ENCODE results near the gene SIL1. TPM values are rescaled to one million over a fixed set of nuclear protein-coding genes. Genes with fewer than 3 reads are reported as not detected.

SIL1 gene
- total RNA-seq, 4 donors from 2014 or later = 28.6 to 48.1 (median 36.5) TPM

DNA sequence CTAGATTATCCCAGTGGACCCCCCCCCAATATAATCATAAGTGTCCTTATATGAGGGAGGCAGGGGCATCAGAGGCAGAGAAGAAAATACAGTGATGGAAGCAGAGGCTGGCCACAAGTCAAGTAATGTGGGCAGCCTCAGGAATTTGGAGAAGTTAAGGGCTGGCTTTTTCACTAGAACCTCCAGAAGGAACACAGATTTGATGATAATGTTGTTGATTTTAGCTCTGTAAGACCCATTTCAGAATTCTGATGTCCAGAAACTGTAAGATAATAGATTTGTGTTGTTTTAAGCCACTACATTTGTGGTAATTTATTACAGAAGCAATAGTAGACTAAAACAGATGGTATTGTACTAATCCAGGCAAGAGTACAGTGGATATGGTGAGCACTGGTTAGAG lies 286.7 kb downstream of the SIL1 start:
- Histone ChIP-seq H3K4me3 (no peak overlapping the region), H3K4me1 (no peaks in the 10 kb centered on the region), H3K9me3 (no peaks in the 10 kb centered on the region), H3K36me3 (peaks cover 0 to 76% of the 10 kb centered on the region in 2 donors), H3K27me3 (no peaks in the 10 kb centered on the region), H3K27ac (no peak overlapping the region)
- TF ChIP-seq EP300 (IDR thresholded peaks at IDR 0.05) (no peak), POLR2AphosphoS5 (IDR thresholded peaks at IDR 0.05) (no peak), POLR2A (IDR thresholded peaks at IDR 0.05) (no peak), CTCF (IDR thresholded peaks at IDR 0.05) (no peak)
- no peak for ATAC-seq

GRCh38 chr5:138910546-138911185 lies 287.5 kb downstream of the SIL1 start:
- WGBS, 2 donors (ENCODE audit: low coverage in 1 of 2) = 81 to 88% methylated on average over 3 to 7 of the region's 7 CpGs
- no peaks in the 10 kb centered on the region for H3K4me1 ChIP-seq
- no peak for ATAC-seq
- H3K9me3 ChIP-seq = no peaks in the 10 kb centered on the region
- no peak overlapping the region for H3K27ac ChIP-seq
- H3K36me3 ChIP-seq = peaks cover 0 to 82% of the 10 kb centered on the region in 2 donors
- no peak overlapping the region for H3K4me3 ChIP-seq
- TF ChIP-seq POLR2A (IDR thresholded peaks at IDR 0.05) = no peak
- no peak for TF ChIP-seq CTCF (IDR thresholded peaks at IDR 0.05)
- TF ChIP-seq EP300 (IDR thresholded peaks at IDR 0.05) = no peak
- TF ChIP-seq POLR2AphosphoS5 (IDR thresholded peaks at IDR 0.05) = no peak
- H3K27me3 ChIP-seq = no peaks in the 10 kb centered on the region

- H3K27me3 ChIP-seq = no peaks in the 10 kb centered on the region
- peaks cover 0 to 82% of the 10 kb centered on the region in 2 donors for H3K36me3 ChIP-seq
- no peak overlapping the region for H3K4me3 ChIP-seq
- ATAC-seq = no peak
- H3K27ac ChIP-seq = no peak overlapping the region
- TF ChIP-seq EP300 (IDR thresholded peaks at IDR 0.05) = no peak
- no peak for TF ChIP-seq POLR2A (IDR thresholded peaks at IDR 0.05)
- no peak for TF ChIP-seq CTCF (IDR thresholded peaks at IDR 0.05)
- TF ChIP-seq POLR2AphosphoS5 (IDR thresholded peaks at IDR 0.05) = no peak
- H3K9me3 ChIP-seq = no peaks in the 10 kb centered on the region
- H3K4me1 ChIP-seq = no peaks in the 10 kb centered on the region
- WGBS, 2 donors (ENCODE audit: low coverage in 1 of 2) = 84 to 100% methylated on average over 1 to 2 of the region's 2 CpGs
Observed at GRCh38 chr5:138909734-138910133, 288.4 kb downstream of the SIL1 start.

DNA sequence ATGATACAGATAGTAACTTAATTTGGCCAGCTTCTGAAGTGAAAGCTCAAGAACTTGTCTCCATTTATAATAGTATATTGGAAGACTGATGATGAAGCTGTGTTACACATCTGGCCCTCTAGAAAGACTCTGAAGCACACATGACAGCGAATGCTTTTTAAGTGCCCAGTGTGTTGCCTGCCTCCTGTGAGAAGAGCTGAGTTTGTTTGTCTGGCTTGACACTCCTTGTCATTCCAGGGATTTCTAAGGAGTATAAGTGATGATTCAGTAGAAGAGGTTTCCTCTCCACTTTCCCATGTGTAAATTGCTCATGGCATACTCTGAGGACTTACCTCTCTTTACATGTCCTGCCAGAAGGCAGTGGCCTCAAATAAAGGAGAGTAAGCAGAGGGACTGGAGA lies 292.6 kb downstream of the SIL1 start:
- ATAC-seq = no peak
- WGBS, 2 donors (ENCODE audit: low coverage in 1 of 2) = 100% methylated on average over 1 of the region's 1 CpG; no CpG with 5 or more reads in 1 of the 2 donors

More for the DNA sequence above, 292.6 kb downstream of the SIL1 start:
- Histone ChIP-seq H3K27me3 (no peaks in the 10 kb centered on the region), H3K36me3 (peaks cover 0 to 77% of the 10 kb centered on the region in 2 donors), H3K4me3 (no peak overlapping the region), H3K9me3 (no peaks in the 10 kb centered on the region), H3K4me1 (peaks cover 0 to 14% (median 0%) of the 10 kb centered on the region in 3 donors), H3K27ac (no peak overlapping the region)
- TF ChIP-seq POLR2AphosphoS5 (IDR thresholded peaks at IDR 0.05) (no peak), CTCF (IDR thresholded peaks at IDR 0.05) (no peak), EP300 (IDR thresholded peaks at IDR 0.05) (no peak), POLR2A (IDR thresholded peaks at IDR 0.05) (no peak)

Measured in gastroesophageal sphincter (tissue), 4 donors.